HG02870 (cell line): ENCODE measurements around the gene TRMT11.

Source experiments
- ATAC-seq: cut with Tn5 transposase; IDR thresholded peaks from one replicate; pipeline ENCODE4 v1.9.1; 2021; ENCODE audit warnings: mild to moderate bottlenecking, moderate library complexity; ENCODE audit not compliant: unreplicated experiment

The TRMT11 gene

DNA sequence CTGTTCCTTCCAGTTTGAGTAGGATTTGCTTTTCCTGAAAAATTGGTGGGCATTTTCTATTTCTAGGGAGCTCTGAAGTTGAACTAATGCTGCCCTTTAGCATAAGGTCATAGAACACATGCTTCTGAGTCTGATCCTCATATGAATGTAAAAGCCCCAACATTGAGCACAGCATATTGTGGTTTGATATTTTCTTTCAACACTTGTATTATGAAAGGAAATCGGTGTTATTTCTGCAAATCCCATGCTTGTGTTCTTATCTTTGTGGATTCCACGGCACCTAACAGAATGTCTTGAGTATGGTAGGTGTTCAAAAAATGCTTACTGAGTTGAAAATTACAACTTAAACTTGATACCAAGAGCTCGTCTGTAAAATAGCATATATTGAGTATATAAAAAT, 85.8 kb downstream of the TRMT11 start:
- ATAC-seq, result no peak

DNA sequence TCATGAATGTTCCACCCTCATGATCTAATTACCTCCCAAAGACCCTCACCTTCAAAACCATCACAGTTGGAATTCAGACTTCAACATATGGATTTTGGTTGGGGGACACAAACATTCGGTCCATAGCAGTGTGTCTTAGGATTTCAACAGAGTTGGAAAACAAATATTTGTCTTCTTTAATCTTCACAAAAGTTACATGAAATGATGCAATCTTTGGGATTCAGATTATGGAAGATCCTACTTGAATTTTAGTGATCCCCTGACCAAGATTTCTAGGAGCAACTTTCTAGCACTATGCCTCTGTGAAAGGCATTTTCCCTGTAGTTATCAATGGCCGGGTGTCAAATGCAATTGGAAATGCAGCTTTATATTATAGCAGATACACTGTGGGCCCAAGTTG, 86.5 kb downstream of the TRMT11 start:
- ATAC-seq, result no peak

DNA sequence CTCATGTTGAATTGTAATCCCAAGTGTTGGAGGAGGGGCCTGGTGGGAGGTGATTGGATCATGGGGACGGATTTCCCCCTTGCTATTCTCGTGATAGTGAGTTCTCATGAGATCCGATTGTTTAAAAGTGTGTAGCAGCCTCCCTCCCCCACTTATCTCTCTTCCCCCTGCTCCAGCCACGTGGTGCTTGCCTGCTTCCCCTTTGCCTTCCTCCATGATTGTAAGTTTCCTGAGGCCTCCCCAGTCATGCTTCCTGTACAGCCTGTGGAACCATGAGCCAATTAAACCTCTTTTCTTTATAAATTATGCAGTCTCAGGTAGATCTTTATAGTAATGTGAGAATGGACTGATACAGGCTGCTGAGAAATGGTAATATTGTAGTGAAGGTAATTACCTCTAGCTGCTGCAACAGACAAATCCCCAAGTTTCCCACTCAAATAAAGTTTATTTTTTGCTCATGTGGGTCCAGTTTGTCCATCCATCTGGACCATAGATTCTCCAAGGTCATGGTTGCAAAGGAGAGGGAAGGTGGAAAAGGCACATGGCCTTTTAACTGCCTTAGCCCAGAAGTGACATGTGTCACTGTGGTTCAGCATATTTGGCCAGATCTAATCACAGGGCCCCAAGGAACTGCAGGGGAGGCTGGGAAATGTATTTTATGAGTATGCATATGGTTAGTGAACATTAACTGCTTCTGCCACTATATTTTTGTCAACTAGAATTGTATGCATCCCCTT, 89.2 kb downstream of the TRMT11 start:
- no peak for ATAC-seq

DNA sequence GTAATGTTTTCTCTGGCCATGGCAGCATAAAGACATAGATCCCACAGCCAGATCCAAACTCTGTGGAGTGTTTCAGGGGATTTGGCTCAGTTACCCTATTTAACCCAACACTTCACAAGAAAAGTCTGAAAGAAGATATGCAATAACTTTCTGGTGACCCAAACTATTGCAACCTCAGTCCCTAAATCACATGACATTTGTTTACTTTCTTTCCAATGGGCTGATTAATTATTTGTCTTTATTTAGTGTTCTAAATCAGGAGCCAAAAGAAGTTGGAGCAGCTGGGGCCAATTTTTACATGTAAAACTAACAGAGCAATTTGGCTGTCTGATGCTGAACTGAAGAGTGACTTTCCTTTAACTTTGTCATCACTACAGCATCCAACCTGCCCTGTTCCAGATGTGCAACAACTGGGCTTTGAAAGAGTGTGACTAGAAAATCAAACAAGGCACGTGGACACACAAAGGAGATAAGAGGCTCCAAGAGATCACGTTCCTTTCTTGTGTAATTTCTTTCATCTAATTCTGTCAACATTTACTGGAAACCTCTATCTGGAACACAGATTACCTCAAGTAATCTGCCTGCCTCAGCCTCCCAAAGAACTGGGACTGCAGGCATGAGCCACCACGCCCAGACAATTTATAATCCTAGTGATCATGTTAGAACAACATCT, 90.8 kb downstream of the TRMT11 start:
- no peak for ATAC-seq

DNA sequence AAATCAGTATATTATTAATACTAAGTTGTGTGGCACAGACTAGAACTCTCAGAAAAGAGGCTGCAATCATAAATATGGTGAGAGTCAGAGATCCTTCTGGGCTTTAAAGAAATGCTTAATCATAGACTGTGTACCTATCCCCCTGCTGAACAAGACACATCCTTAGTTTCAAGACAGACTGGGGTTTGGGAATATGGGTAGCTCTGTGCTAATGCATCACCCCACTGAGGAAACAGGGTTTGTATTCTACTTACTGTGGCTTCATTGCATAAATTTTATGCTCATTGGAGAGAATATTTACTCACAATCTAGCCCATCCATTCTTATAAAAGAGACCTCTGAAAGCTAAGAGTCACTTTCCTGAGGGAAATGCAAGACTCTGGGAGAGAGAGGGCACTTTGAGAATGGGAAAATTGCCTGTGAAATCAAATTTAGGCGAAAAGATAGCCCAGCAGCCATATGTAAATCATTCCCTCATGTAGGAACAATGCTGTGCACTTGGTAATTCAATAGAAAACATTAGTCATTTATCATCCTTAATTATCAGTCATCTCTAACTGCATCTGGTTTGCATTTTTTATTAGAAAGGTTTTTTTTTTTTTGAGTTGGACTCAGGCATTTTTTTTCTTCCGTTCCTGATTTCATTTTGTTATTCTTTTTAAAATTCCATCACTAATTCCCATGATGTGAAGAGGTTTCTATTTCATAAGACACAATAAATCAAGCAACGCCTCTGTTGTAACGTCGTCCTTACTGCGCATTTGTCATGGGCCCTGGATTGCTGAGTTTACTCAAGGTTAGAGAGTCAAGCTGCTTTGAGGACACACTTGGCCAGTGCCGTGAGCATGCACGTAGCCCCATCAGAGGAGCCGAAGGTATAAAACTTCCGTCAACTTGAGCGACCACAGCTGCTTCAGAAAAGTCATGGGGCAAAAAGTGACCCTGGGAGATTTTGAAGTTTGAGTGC, 91.8 kb downstream of the TRMT11 start:
- no peak for ATAC-seq

DNA sequence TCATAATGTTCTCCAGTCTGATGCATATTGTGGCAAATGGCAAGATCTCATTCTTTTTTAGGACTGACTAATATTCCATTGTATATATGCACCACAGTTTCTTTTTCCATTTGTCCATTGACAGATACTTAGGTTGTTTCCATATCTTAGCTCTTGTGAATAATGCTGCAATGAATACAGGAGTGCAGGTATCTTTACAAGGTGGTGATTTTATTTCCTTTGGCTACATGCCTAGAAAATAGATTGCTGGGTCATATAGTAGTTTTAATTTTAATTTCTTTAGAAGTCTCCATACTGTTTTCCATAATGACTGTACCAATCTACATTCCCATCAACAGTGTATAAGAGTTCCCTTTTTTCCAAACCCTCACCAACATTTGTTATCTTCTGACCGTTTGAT, 97.5 kb downstream of the TRMT11 start:
- ATAC-seq, result no peak

DNA sequence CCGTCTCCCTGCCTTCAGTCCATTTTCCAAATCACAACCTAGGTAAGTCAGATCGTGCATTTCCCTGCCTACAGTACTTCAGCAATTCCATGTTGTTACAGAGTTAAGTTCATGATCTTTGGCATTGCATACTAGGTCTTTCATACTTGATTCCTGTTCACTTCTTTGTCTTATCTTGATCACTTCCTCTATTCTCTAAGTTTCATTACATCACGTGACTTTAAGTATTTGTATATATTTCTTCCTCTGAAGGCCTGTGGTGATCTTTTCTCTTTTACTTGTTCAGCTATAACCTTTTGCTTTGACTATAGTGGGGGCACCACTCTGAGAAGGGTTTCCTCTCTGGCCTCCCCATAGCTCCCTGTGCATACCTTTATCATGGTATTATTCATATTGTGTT, 100.2 kb downstream of the TRMT11 start:
- ATAC-seq, result peak; percentile 53
